Measurements from ENCODE around the gene KCNIP4.

KCNIP4 gene

DNA sequence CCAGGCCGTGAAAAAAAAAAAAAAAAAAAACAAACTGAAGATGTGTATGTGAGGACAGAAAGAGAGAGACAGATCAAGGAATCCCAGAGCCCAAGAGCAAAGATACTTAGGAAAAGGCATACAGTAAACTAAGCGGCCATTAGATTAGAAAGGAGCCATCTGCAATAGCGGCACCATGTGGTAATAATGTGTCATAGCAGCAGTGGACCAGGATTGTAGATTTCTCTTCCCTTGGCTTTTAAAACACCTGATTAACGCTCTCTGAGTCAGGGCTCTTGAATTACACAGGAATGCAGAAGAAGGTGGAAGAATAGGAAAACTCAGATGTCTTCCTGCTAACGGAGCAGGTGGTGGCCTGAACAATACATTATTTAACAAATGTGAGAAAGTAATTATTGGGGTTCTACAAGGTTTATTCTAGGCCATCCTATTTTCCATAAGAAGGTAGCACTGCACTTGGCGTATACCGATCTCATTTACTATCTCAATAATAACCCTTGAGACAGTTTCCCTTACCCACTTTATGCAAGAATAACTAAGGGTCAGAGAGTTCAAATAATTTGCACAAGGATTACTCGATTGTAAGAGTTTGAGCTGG lies 182.7 kb downstream of the KCNIP4 start:
- DNase-seq (ENCODE audit: low read depth, low spot score), result peak; percentile 50

DNA sequence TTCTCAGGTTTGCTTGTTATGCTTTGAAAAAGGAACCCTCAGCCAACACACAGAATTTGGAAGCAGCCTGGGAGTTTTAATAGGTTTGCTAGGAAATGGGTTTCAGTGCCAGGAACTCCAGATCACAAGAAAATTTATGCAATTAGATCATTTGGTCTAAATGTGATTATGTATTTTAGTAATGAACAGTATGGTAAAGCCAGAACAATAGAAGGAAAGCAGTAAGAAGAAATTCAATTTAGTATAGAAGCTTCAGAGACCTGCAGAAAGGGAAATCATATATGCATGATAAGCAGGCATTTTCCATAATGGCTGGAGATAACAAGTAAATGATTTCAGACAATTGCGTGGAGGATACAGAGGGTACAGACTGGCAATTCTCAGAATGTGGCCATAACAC lies 184.7 kb downstream of the KCNIP4 start:
- DNase-seq (ENCODE audit: low read depth, low spot score), result no peak

DNA sequence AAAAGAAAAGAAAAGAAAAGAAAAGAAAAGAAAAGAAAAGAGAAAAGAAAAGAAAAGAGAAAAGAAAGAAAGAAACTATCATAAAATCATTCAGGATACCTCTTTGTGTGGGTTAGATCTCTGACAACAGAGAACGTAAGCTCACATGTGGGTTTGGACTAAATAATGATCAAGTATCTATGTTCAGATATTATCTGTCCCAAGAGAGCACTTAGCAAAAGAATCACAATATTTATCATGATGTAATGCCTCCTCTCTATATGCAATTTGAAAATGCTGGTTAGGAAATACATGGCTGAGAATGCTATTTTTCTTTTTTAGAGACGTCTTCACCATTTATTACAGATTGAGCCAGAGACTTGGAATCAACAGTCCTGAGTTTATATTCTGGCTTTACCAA lies 191.3 kb downstream of the KCNIP4 start:
- no peak for DNase-seq (ENCODE audit: low read depth, low spot score)

DNA sequence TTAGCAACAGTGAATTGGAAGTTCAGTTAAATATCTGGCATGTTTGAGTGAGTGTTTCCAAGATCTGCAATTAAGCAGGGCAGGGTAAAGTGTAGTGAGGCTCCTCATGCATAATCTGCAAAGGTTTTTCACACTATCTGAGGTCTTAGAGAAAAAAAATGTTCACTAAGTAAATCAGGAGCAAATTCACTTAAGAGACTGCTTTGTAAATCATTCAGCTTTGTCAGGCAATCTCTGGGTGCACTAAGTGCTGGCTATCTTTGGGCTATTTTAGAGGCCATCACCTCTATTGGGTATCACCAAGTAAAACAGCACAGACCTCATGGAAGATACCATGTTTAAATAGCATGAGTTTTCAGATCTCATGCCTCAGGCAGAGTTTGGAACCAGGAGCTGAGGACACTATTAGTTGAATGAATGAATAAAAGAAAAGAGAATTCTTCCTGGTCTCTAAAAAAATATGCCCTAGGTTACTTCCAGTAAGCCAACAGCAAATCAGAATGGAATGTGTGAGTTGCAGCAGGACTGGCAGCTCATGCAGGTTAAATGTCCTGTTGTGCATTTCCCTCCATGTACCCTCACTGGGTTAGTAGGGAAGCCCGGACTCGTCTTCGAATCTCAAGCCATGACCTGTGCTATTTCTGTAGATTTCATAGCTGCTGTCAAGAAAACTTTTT lies 195.3 kb downstream of the KCNIP4 start:
- DNase-seq (ENCODE audit: low read depth, low spot score), result no peak

DNA sequence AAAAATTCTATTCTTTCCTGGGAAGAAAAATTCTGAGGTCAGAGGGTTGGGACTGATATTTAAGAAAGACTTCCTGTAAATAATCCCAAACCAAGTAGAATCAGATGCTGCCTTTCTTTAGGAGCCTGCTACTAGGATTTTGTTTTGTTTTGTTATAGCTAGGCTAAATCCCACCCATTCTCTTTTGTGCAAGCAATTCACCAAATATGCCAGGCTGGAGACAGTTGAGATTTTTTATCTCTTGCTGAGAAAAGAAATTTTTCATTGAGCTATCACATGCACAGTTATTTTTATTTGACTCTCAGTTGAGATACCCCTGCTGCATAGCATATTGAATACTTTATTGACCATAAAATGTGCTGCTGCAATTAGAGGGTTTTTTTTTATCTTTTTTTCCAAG lies 196.0 kb downstream of the KCNIP4 start:
- no peak for DNase-seq (ENCODE audit: low read depth, low spot score)

DNA sequence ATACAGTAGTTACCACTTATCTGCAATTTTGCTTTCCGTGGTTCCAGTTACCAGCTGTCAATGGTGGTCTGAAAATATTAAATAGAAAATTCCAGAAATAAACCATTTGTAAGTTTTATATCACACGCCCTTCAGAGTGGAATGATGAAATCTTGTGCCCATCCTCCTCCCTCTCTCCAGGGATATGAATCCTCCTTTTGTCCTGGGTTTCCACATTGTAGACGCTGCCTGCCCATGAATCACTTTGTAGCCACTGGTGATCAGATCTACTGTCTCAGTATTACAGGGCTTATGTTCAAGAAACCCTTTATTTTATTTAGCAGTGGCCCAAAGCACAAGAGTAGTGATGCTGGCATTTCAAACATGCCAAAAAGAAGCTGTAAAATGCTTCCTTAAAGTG lies 198.6 kb downstream of the KCNIP4 start:
- DNase-seq (ENCODE audit: low read depth, low spot score), result no peak

DNA sequence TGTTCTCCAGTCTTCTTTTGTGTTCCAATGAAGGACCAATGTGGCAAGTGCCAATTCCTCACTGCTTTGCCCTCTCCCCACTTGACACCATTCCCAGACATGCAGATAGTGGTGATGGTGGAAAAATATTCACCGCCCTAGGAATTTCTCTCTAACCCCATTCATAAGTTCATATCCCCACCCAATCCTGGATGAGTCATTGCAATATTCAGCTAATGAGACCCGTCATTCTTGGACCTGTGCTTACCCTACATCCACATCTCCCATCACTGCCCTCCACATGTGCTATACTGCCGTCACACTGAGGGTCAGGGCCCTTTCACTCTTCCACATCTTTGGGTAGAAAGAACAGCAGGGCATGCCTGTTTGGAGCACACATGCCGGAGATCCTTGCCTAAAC lies 199.2 kb downstream of the KCNIP4 start:
- no peak for DNase-seq (ENCODE audit: low read depth, low spot score)

DNA sequence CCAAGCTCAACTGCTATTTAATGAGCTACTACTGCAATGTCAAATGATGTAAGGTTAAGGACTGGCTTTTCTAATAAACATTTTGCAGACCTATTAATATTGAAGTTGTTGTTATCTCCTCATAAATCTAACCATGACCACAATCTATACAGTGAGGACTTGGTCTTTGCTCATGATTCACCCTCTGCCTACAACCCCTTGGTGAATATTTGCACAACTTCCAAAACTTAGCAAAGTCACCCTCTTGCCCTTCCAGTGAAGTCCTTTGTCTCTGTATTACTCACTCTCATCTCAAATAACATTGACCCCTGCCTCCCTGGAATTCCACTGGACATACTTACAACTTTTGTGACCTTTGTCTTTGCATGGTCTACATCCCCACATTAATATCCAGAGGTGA lies 204.5 kb downstream of the KCNIP4 start:
- DNase-seq (ENCODE audit: low read depth, low spot score), result no peak

DNA sequence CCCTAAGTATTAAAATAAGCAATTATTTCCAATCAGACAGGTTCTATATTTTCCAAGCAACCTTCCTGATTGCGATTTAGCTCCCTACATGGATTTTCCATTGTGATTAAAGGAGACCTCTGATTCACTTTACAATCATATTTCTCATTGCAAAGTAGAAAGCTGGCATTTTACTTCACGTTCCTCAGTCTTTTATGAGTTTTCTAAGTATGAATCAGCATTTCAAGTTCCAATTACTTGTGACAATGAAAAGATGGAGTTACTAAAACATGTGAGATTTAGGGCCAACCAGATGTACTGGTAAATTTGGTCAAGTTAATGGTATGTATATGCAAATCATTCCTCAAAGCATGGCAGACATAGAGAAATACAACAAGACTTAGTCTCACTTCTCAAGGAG lies 206.2 kb downstream of the KCNIP4 start:
- no peak for DNase-seq (ENCODE audit: low read depth, low spot score)

DNA sequence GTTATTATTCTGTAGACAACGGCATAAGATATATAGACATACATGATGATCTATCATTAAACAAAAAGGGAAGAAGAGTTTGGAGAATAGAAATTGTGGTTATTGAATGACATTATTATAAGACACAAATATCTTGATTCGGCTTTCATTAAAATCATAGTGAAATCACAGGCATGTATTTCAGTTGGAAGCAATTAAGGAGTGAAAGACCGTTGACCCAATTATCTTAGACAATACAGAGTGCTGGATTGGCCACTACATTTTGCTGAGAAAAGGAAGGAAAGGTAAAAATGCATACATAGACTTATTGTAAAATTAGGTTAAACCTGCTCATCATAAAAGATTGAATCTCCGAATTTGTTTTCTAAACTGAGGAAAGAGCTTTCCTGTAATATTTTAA lies 209.8 kb downstream of the KCNIP4 start:
- DNase-seq (ENCODE audit: low read depth, low spot score), result no peak

DNA sequence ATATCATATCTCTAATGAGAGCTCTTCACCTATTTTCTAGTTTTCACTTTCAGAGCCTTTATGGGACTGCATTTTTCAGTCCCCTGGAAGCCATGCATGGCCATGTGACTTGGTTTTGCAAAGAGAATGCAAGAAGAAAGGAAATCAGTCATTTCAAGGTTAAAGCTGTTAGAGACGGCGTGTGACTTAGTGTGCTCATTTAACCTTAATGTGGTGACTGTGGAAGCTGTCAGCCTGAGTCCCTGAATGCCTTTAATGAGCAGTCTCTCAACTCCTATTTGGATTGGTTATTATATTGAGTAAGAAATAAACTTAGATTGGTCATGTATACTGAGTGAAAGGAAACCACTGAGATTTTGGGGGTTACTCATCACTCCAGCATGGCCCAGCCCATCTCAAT lies 212.7 kb downstream of the KCNIP4 start:
- no peak for DNase-seq (ENCODE audit: low read depth, low spot score)

DNA sequence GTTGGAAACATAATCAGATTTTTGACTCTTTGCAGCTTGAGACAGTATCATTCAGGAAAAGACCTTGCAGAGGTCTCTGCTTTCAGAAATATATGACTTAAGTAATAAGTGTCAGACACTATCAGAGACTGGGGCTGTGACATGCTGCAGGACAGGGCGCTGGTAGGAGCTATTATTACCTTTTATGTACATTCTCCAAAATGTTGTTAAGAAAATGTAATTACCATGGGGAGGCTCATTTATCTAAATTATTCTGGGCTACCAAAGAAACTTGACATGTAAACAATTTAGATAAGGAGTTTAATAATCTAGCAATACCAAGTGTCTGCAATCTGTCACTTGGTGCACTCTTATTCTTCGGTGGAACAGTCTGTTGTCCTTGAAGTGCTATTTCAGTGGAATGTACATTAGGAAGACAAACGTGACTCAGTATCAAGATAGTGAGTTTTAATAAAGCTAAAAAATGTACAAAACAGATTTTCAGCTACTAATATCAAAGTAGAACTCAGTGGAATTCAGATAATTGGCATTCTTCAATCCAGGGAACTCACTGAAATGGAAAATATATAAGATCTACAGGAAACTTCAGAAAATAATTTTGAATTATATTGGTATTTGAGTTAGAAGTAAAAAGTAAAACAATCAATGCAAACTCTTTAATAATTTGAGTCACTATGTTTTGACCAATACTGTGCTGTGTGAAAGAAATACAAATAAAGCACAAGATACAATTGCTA lies 214.5 kb downstream of the KCNIP4 start:
- no peak for DNase-seq (ENCODE audit: low read depth, low spot score)

DNA sequence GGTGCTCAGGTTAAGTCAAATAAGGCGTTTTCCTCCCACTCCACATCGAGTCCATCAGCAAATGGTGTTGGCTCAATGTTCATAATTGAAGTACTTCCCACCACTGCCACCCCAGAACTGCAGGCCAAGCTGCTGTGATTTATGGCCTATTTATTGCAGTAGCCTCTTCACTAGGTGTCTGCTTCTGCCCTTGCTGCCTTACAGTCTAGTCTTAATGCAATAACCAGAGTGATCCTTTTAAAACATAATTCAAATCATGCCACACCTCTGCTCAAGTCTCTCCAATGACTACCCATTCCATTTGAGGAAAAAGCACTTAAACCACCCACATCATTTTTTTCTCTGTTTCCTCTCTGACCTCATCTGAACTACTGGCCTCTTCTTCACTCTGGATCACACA lies 220.3 kb downstream of the KCNIP4 start:
- no peak for DNase-seq (ENCODE audit: low read depth, low spot score)

DNA sequence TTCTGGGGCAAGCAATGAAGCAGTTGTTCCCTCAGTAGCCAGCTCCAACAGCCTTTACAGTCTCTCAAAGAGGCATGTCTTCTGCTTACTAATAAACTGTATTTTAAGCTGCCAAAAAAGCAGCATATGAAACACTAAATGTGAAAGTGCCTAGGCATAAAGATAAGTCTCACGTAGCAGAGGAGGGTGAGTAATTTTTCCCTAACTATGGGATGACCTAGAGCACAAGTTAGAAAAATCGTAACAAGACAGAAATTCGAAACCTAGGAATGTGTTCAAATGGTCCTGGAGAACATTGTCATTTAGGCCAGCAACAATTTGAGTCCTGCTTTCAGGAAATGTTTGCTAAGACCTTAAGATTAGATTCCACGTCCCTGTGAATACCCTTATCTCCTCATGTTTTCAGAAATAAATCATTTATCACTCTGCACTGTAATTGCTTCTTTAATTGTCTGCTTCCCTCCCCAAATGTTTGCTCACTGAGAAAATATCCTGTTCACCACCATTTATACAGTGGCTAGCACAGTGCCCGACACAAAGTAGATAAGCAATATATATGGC lies 222.2 kb downstream of the KCNIP4 start:
- no peak for DNase-seq (ENCODE audit: low read depth, low spot score)

DNA sequence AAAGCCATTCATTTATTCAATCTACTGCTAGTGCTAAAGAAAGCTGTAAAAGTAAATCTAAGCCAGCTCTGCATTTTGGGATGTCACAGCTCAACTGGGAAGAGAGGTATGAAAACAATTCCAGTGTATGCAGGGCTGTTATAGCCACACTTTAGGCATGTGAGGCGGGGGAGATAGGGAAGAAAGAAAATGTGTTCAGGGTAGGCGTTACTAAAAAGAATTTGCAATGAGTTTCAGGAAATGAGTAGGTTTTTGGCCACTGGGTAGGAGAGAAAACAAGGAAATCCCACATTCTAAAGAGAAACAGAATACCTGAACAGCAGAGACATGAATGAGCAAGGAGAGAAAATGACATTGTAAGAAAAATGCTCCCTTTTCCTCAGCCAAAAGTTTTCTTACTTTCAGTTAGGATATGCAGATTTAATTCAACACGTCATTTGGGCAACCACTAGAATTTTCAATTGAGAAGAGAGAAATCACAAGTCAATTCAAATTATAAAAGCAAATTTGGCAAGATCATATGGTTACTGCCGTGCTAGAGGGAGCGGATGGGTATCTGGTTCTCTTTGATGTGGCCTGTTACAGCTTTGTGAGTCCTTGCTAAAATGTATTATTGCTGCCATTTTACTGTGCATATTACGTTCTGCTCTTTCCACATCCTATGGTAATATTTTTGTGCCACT lies 226.3 kb downstream of the KCNIP4 start:
- no peak for DNase-seq (ENCODE audit: low read depth, low spot score)

DNA sequence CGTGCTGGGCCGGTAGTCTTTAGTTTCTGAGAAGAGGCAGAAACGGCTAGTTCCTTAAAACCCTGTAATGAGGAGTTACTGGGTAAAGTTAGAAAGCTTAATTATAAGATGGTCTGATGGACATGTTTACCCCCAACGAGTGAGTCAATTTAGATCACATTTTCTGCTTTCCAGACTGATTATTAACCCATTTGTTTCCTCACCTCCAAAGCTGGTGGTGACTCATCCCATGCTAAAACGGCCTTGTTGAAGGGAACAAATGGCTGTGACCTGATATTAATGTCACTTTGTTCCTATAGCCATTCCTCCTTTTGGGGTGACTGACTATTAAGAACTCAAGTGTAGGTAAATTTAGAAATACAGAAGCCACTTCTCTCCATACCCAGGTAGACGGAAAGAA lies 232.0 kb downstream of the KCNIP4 start:
- DNase-seq (ENCODE audit: low read depth, low spot score), result no peak

DNA sequence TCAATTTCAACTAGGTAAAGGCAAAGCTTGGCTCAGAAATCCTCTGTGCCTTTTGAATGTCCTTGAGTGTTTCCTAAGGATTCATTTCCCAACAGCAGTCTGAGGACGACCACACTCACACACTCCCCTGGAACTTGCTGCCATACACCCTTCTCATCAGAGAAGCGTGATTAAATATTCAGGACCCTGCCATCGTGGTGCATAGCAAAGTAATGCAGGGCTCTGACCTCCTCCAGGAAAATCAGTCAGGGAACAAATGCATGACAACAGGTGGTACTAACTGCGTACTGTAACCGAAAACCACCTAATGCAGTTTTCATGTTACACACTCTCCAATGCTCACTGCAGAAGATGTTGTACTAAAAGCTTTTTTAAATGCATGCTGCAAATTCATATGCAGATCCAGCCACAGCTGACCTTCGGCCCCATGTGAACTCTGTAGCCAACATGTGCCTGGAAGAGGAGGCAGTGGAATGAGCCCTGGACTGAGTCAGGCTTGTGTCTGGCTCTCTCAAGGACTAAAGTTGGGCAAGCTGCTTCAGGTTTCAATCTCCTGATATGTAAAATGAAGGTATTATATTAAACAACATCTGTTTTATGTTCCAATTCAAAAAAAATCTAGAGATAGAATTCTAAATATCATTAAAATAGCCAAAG lies 238.3 kb downstream of the KCNIP4 start:
- DNase-seq (ENCODE audit: low read depth, low spot score), result no peak

DNA sequence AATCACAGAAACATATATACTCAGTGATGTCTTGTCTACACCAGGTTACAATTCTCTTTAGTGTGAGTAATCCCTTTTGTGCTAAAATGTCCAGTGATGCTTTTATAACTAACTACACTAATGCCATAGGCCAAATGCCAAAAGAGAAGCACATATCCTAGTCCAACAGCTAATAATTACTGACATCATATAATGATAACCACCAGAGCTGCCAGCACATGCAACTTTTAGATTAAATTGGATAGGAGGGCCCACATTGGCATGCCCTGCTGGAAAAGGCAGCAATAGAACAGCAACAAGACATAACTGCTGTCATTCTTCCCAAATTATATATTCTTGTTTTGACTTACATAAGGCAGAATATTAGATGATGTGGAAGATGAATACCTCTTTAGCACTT lies 238.8 kb downstream of the KCNIP4 start:
- no peak for DNase-seq (ENCODE audit: low read depth, low spot score)

DNA sequence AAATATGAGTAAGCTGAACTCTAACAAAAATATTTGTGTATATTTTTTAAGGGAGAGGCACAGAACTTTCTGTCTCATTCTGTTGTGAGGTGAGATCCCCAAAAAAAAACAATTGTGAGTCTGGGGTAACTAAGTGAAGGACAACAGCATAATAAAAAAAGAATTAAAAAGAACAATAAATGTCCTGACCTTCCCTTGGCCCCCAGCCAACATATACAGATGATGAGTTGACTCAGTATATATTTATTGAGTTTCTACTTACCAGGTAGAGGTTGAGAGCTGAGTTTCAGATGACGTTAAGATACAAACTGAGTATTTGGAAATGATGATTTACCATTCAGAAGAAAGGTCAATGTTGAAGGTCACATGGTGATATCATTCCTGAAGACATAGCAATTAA lies 239.5 kb downstream of the KCNIP4 start:
- no peak for DNase-seq (ENCODE audit: low read depth, low spot score)

DNA sequence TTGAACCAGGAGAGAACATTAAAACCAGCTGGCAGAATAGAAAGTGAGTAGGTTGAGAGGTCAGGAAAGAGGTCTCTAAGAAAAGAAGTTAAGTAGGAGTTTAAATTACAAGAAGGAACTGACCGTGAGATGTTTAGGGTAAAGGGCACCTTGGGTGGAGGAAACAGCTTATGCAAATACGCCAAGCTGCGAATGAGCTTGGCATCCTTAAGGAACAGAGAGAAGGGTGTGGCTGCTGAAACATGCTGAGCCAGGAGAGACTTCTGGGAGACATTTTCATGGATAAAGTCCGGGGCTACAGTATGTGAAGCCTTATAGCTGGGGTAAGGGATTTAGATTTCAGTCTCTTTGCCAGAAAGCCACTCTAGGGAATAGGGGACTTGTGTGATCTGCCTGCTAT lies 249.1 kb downstream of the KCNIP4 start:
- no peak for DNase-seq (ENCODE audit: low read depth, low spot score)

DNA sequence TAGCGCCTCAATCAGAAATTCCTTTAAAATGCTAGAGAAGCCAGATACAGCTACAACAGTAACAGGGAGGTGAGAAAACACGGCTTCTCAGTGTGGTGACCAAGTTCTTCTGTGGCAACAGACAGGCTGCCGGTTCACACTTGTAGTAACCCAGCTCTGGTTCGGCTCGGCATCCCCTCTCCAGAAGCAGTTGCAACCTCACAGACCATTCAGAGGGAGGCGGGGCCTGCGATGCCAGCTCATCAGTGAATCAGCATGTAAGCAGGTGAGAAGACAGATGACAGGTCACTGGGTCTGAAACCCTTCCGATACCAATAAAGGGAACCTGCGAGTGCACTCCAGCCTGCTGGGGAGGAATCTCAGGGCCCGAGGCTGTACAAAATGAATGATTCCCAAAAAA lies 251.0 kb downstream of the KCNIP4 start:
- peak; percentile 60 for DNase-seq (ENCODE audit: low read depth, low spot score)

DNA sequence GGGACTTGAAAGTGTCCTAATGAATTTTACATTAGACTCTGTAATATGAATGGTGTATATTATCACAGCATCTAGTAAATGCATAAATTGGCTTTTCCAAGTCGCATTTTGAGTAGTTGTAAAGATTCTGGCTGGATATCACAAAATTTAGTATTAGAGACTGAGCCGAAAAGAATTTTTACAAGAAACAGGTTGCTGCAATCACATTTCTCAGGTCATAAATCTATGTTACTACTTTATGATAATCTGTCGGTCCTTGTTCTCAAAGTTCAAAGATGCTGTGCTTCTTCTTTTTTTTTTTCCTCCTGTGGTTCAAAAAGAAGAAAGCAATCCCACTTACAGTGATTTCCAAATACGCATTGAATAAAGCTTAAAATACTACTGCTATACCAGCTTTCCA lies 253.4 kb downstream of the KCNIP4 start:
- no peak for DNase-seq (ENCODE audit: low read depth, low spot score)
